Lower lobe of right lung (tissue), 2 donors: Measurements from ENCODE around the gene HOOK2. TPM values are rescaled to one million over a fixed set of nuclear protein-coding genes. Genes with fewer than 3 reads are reported as not detected.

Source experiments
- ATAC-seq, 2 donors: fragments of 200-7000 bp; cut with Tn5 transposase; one replicate each; pipeline ENCODE4 v1.9.1; 2020 to 2022; ENCODE audit warnings: mild to moderate bottlenecking in 2 of 2, moderate library complexity in 2 of 2
- DNase-seq: peaks from one replicate; pipeline ENCODE4 v3.0.0-alpha.2; 2020
- H3K27ac ChIP-seq: fragments of 200-600 bp; one replicate; pipeline ENCODE4 v1.8.0; 2022
- H3K27me3 ChIP-seq: fragments of 200-600 bp; one replicate; pipeline ENCODE4 v1.8.0; 2022; ENCODE audit warnings: low read depth
- H3K36me3 ChIP-seq: fragments of 200-600 bp; one replicate; pipeline ENCODE4 v1.8.0; 2022; ENCODE audit warnings: mild to moderate bottlenecking
- H3K4me1 ChIP-seq: fragments of 200-600 bp; one replicate; pipeline ENCODE4 v1.8.0; 2022
- H3K4me3 ChIP-seq: fragments of 200-600 bp; one replicate; pipeline ENCODE4 v1.8.0; 2022; ENCODE audit warnings: mild to moderate bottlenecking
- H3K9me3 ChIP-seq: fragments of 200-600 bp; one replicate; pipeline ENCODE4 v1.8.0; 2022
- intact Hi-C: fragments of 100-400 bp; cut with DNase I; formaldehyde crosslinking; loops from one replicate; pipeline ENCODE4 v1.11.0; 2022
- total RNA-seq: library from RNA; stranded (reverse); fragmentation: NEBNext Ultra II Directional; extraction: Animal tissue kit (Norgen Biotek cat#: 25700); gene quantifications from one replicate; pipeline ENCODE4 v1.2.1, GENCODE V29; 2021
- TF ChIP-seq, protein P1 (sequence below): fragments of 200-600 bp; IDR thresholded peaks from one replicate; pipeline ENCODE4 v1.8.0; 2022; ENCODE audit warnings: antibody characterized with exemption, mild to moderate bottlenecking
- donor health status: DM: no; HTN: yes; CAD: no; lungs with severe emphysema.

HOOK2 gene
- total RNA-seq, 1 donor from 2014 or later: 57.5 TPM

DNA sequence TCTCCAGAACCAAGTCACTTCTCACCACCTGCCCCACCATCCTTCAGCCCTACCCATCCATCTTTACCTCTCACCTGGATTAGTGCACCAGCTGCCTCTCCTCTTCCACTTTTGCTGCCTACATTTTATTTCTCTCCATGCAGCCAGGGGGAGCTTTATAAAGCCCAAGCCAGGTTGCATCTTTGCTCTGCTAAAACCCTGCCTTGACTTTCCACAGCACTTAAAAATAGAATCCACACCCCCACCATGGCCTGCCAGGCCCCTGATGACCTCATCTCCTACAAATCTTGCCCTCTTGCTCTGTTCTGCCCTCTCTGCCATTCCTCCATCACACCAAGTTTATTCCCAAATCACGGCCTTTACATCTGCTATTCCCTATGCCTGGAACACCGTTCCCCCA lies 1.8 kb downstream of the HOOK2 start:
- TF ChIP-seq, protein P1, sequence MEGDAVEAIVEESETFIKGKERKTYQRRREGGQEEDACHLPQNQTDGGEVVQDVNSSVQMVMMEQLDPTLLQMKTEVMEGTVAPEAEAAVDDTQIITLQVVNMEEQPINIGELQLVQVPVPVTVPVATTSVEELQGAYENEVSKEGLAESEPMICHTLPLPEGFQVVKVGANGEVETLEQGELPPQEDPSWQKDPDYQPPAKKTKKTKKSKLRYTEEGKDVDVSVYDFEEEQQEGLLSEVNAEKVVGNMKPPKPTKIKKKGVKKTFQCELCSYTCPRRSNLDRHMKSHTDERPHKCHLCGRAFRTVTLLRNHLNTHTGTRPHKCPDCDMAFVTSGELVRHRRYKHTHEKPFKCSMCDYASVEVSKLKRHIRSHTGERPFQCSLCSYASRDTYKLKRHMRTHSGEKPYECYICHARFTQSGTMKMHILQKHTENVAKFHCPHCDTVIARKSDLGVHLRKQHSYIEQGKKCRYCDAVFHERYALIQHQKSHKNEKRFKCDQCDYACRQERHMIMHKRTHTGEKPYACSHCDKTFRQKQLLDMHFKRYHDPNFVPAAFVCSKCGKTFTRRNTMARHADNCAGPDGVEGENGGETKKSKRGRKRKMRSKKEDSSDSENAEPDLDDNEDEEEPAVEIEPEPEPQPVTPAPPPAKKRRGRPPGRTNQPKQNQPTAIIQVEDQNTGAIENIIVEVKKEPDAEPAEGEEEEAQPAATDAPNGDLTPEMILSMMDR: no peak
- H3K4me3 ChIP-seq: no peak overlapping the region
- no peaks in the 10 kb centered on the region for H3K9me3 ChIP-seq
- no peak for DNase-seq
- intact Hi-C loops: no loop called here
- no peak for ATAC-seq
- no peaks in the 10 kb centered on the region for H3K27me3 ChIP-seq
- H3K36me3 ChIP-seq: peaks cover 10% of the 10 kb centered on the region
- peaks cover 21% of the 10 kb centered on the region for H3K4me1 ChIP-seq
- H3K27ac ChIP-seq: no peak overlapping the region

DNA sequence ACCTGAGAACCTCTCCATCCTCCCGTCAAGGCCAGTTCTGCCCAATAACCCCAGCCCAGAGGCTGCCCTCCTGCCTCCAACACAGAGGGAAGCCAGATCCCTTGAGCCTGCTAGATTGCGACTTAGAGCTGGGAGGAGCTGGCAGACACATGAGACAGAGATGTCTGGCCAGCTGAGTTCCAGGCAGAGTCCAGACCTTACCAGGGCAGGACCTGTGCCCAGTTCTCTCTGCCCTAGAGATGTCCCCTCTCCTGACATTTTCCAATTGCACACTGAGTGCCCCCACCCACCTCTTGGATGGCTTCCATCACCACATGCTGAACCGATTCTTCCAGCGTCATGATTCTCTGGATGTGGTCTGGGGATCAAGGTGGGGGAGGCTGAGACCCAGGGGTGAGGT lies 3.0 kb downstream of the HOOK2 start:
- no peak overlapping the region for H3K27ac ChIP-seq
- TF ChIP-seq, protein P1: no peak
- DNase-seq (no peak), ATAC-seq (no peak)
- H3K36me3 ChIP-seq: peaks cover 20% of the 10 kb centered on the region
- intact Hi-C loops: no loop called here
- H3K4me1 ChIP-seq: peaks cover 10% of the 10 kb centered on the region
- H3K9me3 ChIP-seq: no peaks in the 10 kb centered on the region
- no peak overlapping the region for H3K4me3 ChIP-seq
- H3K27me3 ChIP-seq: no peaks in the 10 kb centered on the region

DNA sequence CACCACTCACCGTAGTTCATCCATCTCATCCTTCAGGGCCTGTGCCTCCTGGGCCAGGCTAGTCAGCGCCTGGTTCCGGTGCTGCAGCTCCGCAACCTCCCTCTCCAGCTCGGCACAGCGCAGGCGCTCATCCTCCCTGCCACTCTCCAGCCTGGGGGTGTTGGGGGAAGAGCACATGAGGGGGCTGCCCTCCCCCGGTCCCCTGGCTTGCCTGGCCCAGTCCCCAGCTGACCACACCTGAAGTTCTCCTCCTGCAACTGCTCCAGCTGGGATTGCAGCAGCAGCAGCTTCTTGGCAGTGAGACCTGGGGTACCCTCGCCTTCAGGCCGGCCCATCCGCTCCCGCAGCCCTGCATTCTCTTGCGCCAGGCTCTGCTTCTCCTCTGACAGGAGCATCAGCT lies 4.4 kb downstream of the HOOK2 start:
- Histone ChIP-seq H3K4me1 (peaks cover 8% of the 10 kb centered on the region), H3K9me3 (no peaks in the 10 kb centered on the region), H3K4me3 (no peak overlapping the region), H3K27me3 (no peaks in the 10 kb centered on the region), H3K36me3 (peaks cover 26% of the 10 kb centered on the region), H3K27ac (no peak overlapping the region)
- TF ChIP-seq, protein P1: no peak
- ATAC-seq (no peak), DNase-seq (no peak)
- intact Hi-C loops: no loop called here

DNA sequence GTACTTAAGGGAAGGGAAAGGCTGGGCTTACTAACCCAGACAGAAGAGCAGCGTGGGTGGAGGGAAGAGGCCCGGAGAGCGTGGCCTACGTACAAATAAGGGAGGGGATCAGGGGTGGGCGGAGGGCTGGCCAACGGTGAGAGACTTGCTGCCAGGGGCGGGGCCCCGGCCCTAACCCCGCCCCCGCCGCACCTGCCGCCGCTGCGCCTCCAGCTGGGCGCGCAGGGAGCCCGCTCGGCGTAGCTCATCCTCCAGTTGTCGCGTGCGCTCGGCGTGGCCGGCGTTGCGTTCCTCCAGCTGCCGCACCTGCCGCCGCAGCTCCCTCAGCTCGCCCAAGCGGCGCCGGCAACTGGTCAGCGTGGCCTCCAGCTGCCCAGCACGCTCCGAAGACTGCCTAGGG lies 5.7 kb downstream of the HOOK2 start:
- no peaks in the 10 kb centered on the region for H3K27me3 ChIP-seq
- H3K4me1 ChIP-seq: peaks cover 7% of the 10 kb centered on the region
- ATAC-seq (peak; percentile 78 to 80), DNase-seq (peak; percentile 77)
- TF ChIP-seq, protein P1: peak; percentile 6
- H3K36me3 ChIP-seq: peaks cover 29% of the 10 kb centered on the region
- intact Hi-C loops: loop anchor here (10.0 kb wide), 1 partner anchor 75 kb away; no protein-coding TSS in a partner anchor
- no peak overlapping the region for H3K4me3 ChIP-seq
- H3K9me3 ChIP-seq: no peaks in the 10 kb centered on the region
- H3K27ac ChIP-seq: no peak overlapping the region

DNA sequence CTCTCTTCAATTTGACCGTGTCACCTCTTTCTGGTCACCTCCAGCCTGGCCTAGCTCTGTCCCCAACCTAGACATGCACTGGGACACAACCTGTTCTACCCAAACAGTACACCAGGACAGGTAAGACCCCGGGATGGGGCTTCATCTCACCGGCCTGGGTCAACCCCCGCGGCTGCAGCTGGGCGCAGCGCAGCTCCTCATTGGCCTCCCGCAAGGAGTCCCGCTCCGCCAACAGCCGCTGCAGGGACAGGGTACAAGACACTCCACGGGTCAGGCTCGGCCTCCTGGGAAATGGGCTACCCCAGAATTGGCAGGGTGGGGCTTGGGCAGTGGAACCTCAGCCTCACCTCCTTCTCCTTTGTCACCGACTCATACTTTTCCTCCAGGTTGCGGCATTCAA lies 7.7 kb downstream of the HOOK2 start:
- no peaks in the 10 kb centered on the region for H3K27me3 ChIP-seq
- intact Hi-C loops: loop anchor here (10.0 kb wide), 1 partner anchor 77 kb away; no protein-coding TSS in a partner anchor
- TF ChIP-seq, protein P1: no peak
- H3K4me3 ChIP-seq: no peak overlapping the region
- peaks cover 40% of the 10 kb centered on the region for H3K36me3 ChIP-seq
- ATAC-seq (no peak), DNase-seq (no peak)
- H3K27ac ChIP-seq: no peak overlapping the region
- peaks cover 5% of the 10 kb centered on the region for H3K4me1 ChIP-seq
- no peaks in the 10 kb centered on the region for H3K9me3 ChIP-seq

DNA sequence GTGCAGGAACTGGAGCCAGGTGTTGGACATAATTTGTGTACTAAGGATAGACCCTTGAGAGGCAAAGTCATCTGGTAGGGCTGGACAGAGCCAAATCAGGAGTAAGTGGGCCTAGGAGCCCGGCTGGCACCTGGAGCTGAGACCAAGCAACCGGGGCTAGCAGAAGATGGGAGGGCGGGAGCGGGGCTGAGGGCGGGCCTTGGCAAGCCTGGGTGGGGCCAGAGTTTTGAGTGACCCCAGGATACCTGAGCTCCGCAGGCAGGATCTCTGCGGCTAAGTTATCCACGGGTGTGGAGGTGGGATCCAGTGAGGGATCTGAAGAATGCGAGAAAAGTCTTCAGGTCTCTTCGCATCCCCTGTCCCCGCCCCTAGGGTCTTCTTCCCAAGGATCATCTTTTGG lies 8.2 kb downstream of the HOOK2 start:
- H3K9me3 ChIP-seq: no peaks in the 10 kb centered on the region
- H3K4me3 ChIP-seq: no peak overlapping the region
- ATAC-seq: no peak
- no peak overlapping the region for H3K27ac ChIP-seq
- peaks cover 45% of the 10 kb centered on the region for H3K36me3 ChIP-seq
- intact Hi-C loops: loop anchor here (10.0 kb wide), 1 partner anchor 78 kb away; no protein-coding TSS in a partner anchor
- TF ChIP-seq, protein P1: no peak
- DNase-seq: no peak
- H3K27me3 ChIP-seq: no peaks in the 10 kb centered on the region
- H3K4me1 ChIP-seq: peaks cover 5% of the 10 kb centered on the region
